ENCODE data around the gene BRIP1. TPM values are rescaled to one million over a fixed set of nuclear protein-coding genes. Genes with fewer than 3 reads are reported as not detected.

Gene BRIP1
- total and polyA plus RNA-seq, 9 of the 15 experiments (the other 6 are each of a cell fraction or from before 2014, with no cell fraction given) = 2.4 to 17.5 (median 11.2) TPM

GRCh38 chr17:61635913-61636432, 227.4 kb downstream of the BRIP1 start (continued):
- peak; percentile 66 to 78 (median 71); a peak in 5 of 6 replicates for TF ChIP-seq CTCF (IDR thresholded peaks at IDR 0.05 in 2 of 3, conservative IDR thresholded peaks at IDR 0.05 in 1 of 3; ENCODE audit: insufficient read depth in 2 of 3, low read depth in 1 of 3, low read length in 3 of 3)
- no peak for TF ChIP-seq NBN (IDR thresholded peaks at IDR 0.05; ENCODE audit: low read depth)
- no peak for TF ChIP-seq SAFB2 (IDR thresholded peaks at IDR 0.05; ENCODE audit: borderline replicate concordance, low read depth, low read length, severe bottlenecking)
- TF ChIP-seq SMC3 (conservative IDR thresholded peaks at IDR 0.05; ENCODE audit: insufficient read depth, low read depth, low read length) = peak; percentile 85
- no peak for TF ChIP-seq HOXB6 (CRISPR knock-in tag; IDR thresholded peaks at IDR 0.05; ENCODE audit: borderline replicate concordance)
- no peak for TF ChIP-seq SRSF7 (optimal IDR thresholded peaks at IDR 0.05; ENCODE audit: low read depth, low read length)
- TF ChIP-seq GATA2 (CRISPR knock-in tag; IDR thresholded peaks at IDR 0.05) = no peak
- peak; percentile 84 for TF ChIP-seq REST (IDR thresholded peaks at IDR 0.05; ENCODE audit: borderline replicate concordance)
- no peak for TF ChIP-seq REST (CRISPR knock-in tag; IDR thresholded peaks at IDR 0.05; ENCODE audit: low read depth)
- TF ChIP-seq RAD21 (CRISPR knock-in tag; conservative IDR thresholded peaks at IDR 0.05 in 1 of 2, IDR thresholded peaks at IDR 0.05 in 1 of 2) = peak; percentile 74 to 93
- peak in 1 of 2 experiments; percentile 78; a peak in 1 of 4 replicates for TF ChIP-seq BCLAF1 (IDR thresholded peaks at IDR 0.05; ENCODE audit: borderline replicate concordance in 1 of 2, control insufficient read depth in 1 of 2, low read depth in 2 of 2, low read length in 1 of 2)
